Smooth muscle cell (in vitro differentiated cells): ENCODE measurements around the gene SMIM15. TPM values are rescaled to one million over a fixed set of nuclear protein-coding genes. Genes with fewer than 3 reads are reported as not detected.

Experiments
- DNase-seq: peaks from one replicate; lab custom pipeline; 2025; ENCODE audit not compliant: unreplicated experiment; lab: John Stamatoyannopoulos, UW
- H2AFZ ChIP-seq: fragments of 200-600 bp; sonication (generic); 2 replicates; pipeline ENCODE4 v1.6.0; 2016; ENCODE audit warnings: antibody characterized with exemption, low read depth, mild to moderate bottlenecking
- H3F3A ChIP-seq: fragments of 200-600 bp; sonication (generic); 2 replicates; pipeline ENCODE4 v1.6.0; 2017; ENCODE audit warnings: antibody characterized with exemption, low read depth
- H3K27ac ChIP-seq: fragments of 200-600 bp; sonication (generic); 2 replicates; pipeline ENCODE4 v1.5.1; 2016; ENCODE audit warnings: low read depth, mild to moderate bottlenecking
- H3K27me3 ChIP-seq: fragments of 200-600 bp; sonication (generic); 2 replicates; pipeline ENCODE4 v1.6.1; 2016; ENCODE audit warnings: low read depth, mild to moderate bottlenecking
- H3K36me3 ChIP-seq: fragments of 200-600 bp; sonication (generic); 2 replicates; pipeline ENCODE4 v1.5.1; 2016; ENCODE audit warnings: low read depth
- H3K4me1 ChIP-seq: fragments of 200-600 bp; sonication (generic); 2 replicates; pipeline ENCODE4 v1.5.1; 2016; ENCODE audit warnings: low read depth
- H3K4me2 ChIP-seq: fragments of 200-600 bp; sonication (generic); 2 replicates; pipeline ENCODE4 v1.6.0; 2016; ENCODE audit warnings: mild to moderate bottlenecking
- H3K4me3 ChIP-seq: fragments of 200-600 bp; sonication (generic); 2 replicates; pipeline ENCODE4 v1.5.1; 2016; ENCODE audit warnings: mild to moderate bottlenecking
- H3K79me2 ChIP-seq: fragments of 200-600 bp; sonication (generic); 2 replicates; pipeline ENCODE4 v1.6.0; 2016; ENCODE audit warnings: low read depth, mild to moderate bottlenecking
- H3K9ac ChIP-seq: fragments of 200-600 bp; sonication (generic); 2 replicates; pipeline ENCODE4 v1.6.0; 2016; ENCODE audit warnings: low read depth
- H3K9me3 ChIP-seq: fragments of 200-600 bp; sonication (generic); replicated peaks from 2 replicates; pipeline ENCODE4 v1.5.1; 2016; ENCODE audit warnings: low read depth
- H4K20me1 ChIP-seq: fragments of 200-600 bp; sonication (generic); 2 replicates; pipeline ENCODE4 v1.6.0; 2016; ENCODE audit warnings: low read depth
- CTCF ChIP-seq: fragments of 200-600 bp; sonication (generic); IDR thresholded peaks from 2 replicates; pipeline ENCODE4 v1.5.1; 2017; ENCODE audit warnings: borderline replicate concordance, mild to moderate bottlenecking, antibody characterized with exemption; ENCODE audit not compliant: insufficient read depth, poor library complexity, severe bottlenecking
- WGBS: methylation state at CpG from one replicate; pipeline ENCODE4 v1.1.7; 2016; ENCODE audit warnings: low lambda C conversion rate; 5-methylcytosine and 5-hydroxymethylcytosine counted together
- polyA plus RNA-seq: library from polyadenylated mRNA; unstranded; fragments of >200 nt; fragmentation: Nextera tagmentation; extraction: Ambion mirVana; gene quantifications from 2 replicates; pipeline ENCODE4 v1.2.1, GENCODE V29; 2016
- total RNA-seq: library from RNA; depleted of rRNA; stranded (reverse); fragments of >200 nt; gene quantifications from 2 replicates; pipeline ENCODE4 v1.2.3, GENCODE V29; 2014

Gene SMIM15
- 47.5 and 52.2 TPM in 2 replicates for total RNA-seq
- 46.5 and 51.4 TPM in 2 replicates for polyA plus RNA-seq

GRCh38 chr5:61162010-61162831 lies at the start of gene SMIM15:
Gene SMIM15 (minus strand): TSS chr5:61162468. CDS start chr5:61160171, 2,297 bp downstream.
- Histone ChIP-seq H3K36me3 (peaks cover 10% of the 10 kb centered on the region), H2AFZ (peak within 1 kb of the TSS; percentile 74), H3K27me3 (no peaks in the 10 kb centered on the region), H3K79me2 (peaks cover 80% of the 10 kb centered on the region), H3K4me1 (peaks cover 24% of the 10 kb centered on the region), H3K4me2 (peak within 1 kb of the TSS; percentile 86), H3K4me3 (peak within 1 kb of the TSS; percentile 69), H4K20me1 (peaks cover 6% of the 10 kb centered on the region), H3K27ac (peak within 1 kb of the TSS; percentile 81), H3F3A (no peaks in the 10 kb centered on the region), H3K9me3 (no peaks in the 10 kb centered on the region), H3K9ac (peak within 1 kb of the TSS; percentile 87)
- DNase-seq: peak; percentile 60
- WGBS: under 1% methylated on average over 71 of the region's 73 CpGs
- no peak for TF ChIP-seq CTCF

- no peak overlapping the region for H2AFZ ChIP-seq
These were observed 45.6 kb upstream of the SMIM15 start for GRCh38 chr5:61207884-61208283.

GRCh38 chr5:61205013-61205412 lies 42.7 kb upstream of the SMIM15 start:
- no peaks in the 10 kb centered on the region for H3F3A ChIP-seq
- DNase-seq: no peak
- TF ChIP-seq CTCF: no peak
- H3K27ac ChIP-seq: no peak overlapping the region
- no peaks in the 10 kb centered on the region for H3K9me3 ChIP-seq
- H2AFZ ChIP-seq: no peak overlapping the region
- no peaks in the 10 kb centered on the region for H3K79me2 ChIP-seq
- H4K20me1 ChIP-seq: no peaks in the 10 kb centered on the region
- H3K4me2 ChIP-seq: no peak overlapping the region
- no peaks in the 10 kb centered on the region for H3K27me3 ChIP-seq
- no peak overlapping the region for H3K4me3 ChIP-seq
- no peaks in the 10 kb centered on the region for H3K4me1 ChIP-seq
- WGBS: 91% methylated on average over 5 of the region's 5 CpGs
- no peak overlapping the region for H3K9ac ChIP-seq
- no peaks in the 10 kb centered on the region for H3K36me3 ChIP-seq

More at GRCh38 chr5:61207884-61208283, 45.6 kb upstream of the SMIM15 start:
- H3K4me2 ChIP-seq: no peak overlapping the region
- H3K27me3 ChIP-seq: no peaks in the 10 kb centered on the region
- no peaks in the 10 kb centered on the region for H3K9me3 ChIP-seq
- H3K9ac ChIP-seq: no peak overlapping the region
- H3K4me1 ChIP-seq: no peaks in the 10 kb centered on the region
- H3K36me3 ChIP-seq: no peaks in the 10 kb centered on the region
- no peak for DNase-seq
- no peaks in the 10 kb centered on the region for H3K79me2 ChIP-seq
- H4K20me1 ChIP-seq: no peaks in the 10 kb centered on the region
- H3K4me3 ChIP-seq: no peak overlapping the region
- H3F3A ChIP-seq: no peaks in the 10 kb centered on the region
- H3K27ac ChIP-seq: no peak overlapping the region
- TF ChIP-seq CTCF: no peak
